Dermis microvascular lymphatic vessel endothelial cell (primary cell): ENCODE results near the gene KRTAP13-2. TPM values are rescaled to one million over a fixed set of nuclear protein-coding genes. Genes with fewer than 3 reads are reported as not detected.

Source experiments
- DNase-seq, 2 donors: peaks; one replicate each; pipeline versions ENCODE4 v3.0.0 to v3.0.0-alpha.2; 2010; ENCODE audit warnings: low read depth in 2 of 2
- total RNA-seq: library from RNA; depleted of rRNA; stranded (reverse); fragments of >200 nt; gene quantifications from 2 replicates; pipeline ENCODE4 v1.2.1, GENCODE V29; 2014

The KRTAP13-2 gene
- total RNA-seq, 1 donor from 2014 or later: not detected

GRCh38 chr21:30326390-30326789, 45.7 kb downstream of the KRTAP13-2 start:
- DNase-seq: no peak

Other genes with a start within 250 kb of the KRTAP13-2 start
- not detected in 2 replicates for gene CLDN17, start 205.5 kb downstream of the KRTAP13-2 start, total RNA-seq
- not detected in 2 replicates for gene CLDN8, start 156.2 kb downstream of the KRTAP13-2 start, total RNA-seq
- not detected in 2 replicates for gene KRTAP24-1, start 89.3 kb downstream of the KRTAP13-2 start, total RNA-seq
- gene KRTAP25-1, start 82.8 kb downstream of the KRTAP13-2 start, total RNA-seq: not detected in 2 replicates
- not detected in 2 replicates for gene KRTAP26-1, start 52.0 kb downstream of the KRTAP13-2 start, total RNA-seq
- gene KRTAP27-1, start 34.6 kb downstream of the KRTAP13-2 start, total RNA-seq: not detected in 2 replicates
- not detected in 2 replicates for gene KRTAP23-1, start 23.7 kb downstream of the KRTAP13-2 start, total RNA-seq
- gene KRTAP13-1, start 23.8 kb upstream of the KRTAP13-2 start, total RNA-seq: not detected in 2 replicates
- not detected in 2 replicates for gene KRTAP13-3, start 53.7 kb upstream of the KRTAP13-2 start, total RNA-seq
- not detected in 2 replicates for gene KRTAP13-4, start 57.9 kb upstream of the KRTAP13-2 start, total RNA-seq
- not detected in 2 replicates for gene KRTAP15-1, start 68.0 kb upstream of the KRTAP13-2 start, total RNA-seq
- not detected in 2 replicates for gene KRTAP19-1, start 108.1 kb upstream of the KRTAP13-2 start, total RNA-seq
- not detected in 2 replicates for gene KRTAP19-2, start 115.2 kb upstream of the KRTAP13-2 start, total RNA-seq
- not detected in 2 replicates for gene KRTAP19-3, start 119.7 kb upstream of the KRTAP13-2 start, total RNA-seq
- gene KRTAP19-4, start 124.9 kb upstream of the KRTAP13-2 start, total RNA-seq: not detected in 2 replicates
- gene KRTAP19-5, start 129.9 kb upstream of the KRTAP13-2 start, total RNA-seq: not detected in 2 replicates
- gene KRTAP19-6, start 169.6 kb upstream of the KRTAP13-2 start, total RNA-seq: not detected in 2 replicates
- not detected in 2 replicates for gene KRTAP19-7, start 189.0 kb upstream of the KRTAP13-2 start, total RNA-seq
- gene KRTAP22-2, start 218.1 kb upstream of the KRTAP13-2 start, total RNA-seq: not detected in 2 replicates
- gene KRTAP6-3, start 220.2 kb upstream of the KRTAP13-2 start, total RNA-seq: not detected in 2 replicates
- gene KRTAP6-2, start 226.6 kb upstream of the KRTAP13-2 start, total RNA-seq: not detected in 2 replicates
- gene KRTAP22-1, start 228.8 kb upstream of the KRTAP13-2 start, total RNA-seq: not detected in 2 replicates
- not detected in 2 replicates for gene KRTAP6-1, start 241.7 kb upstream of the KRTAP13-2 start, total RNA-seq
- not detected in 2 replicates for gene KRTAP20-1, start 244.2 kb upstream of the KRTAP13-2 start, total RNA-seq
- gene KRTAP20-4, start 248.4 kb upstream of the KRTAP13-2 start, total RNA-seq: not detected in 2 replicates